Endodermal cell (in vitro differentiated cells): ENCODE data around the gene TRIM33. TPM values are rescaled to one million over a fixed set of nuclear protein-coding genes. Genes with fewer than 3 reads are reported as not detected.
A peak's percentile ranks its signal among the peaks of the same experiment; 100 is the strongest.

Experiments used
- DNase-seq: peaks from one replicate; pipeline ENCODE4 v3.0.0-alpha.2; 2017
- H3K27ac ChIP-seq: 2 replicates; pipeline ENCODE4 v1.5.1; 2013; ENCODE audit warnings: mild to moderate bottlenecking, low read depth, low read length, moderate library complexity
- H3K27me3 ChIP-seq: 2 replicates; pipeline ENCODE4 v1.6.1; 2013; ENCODE audit warnings: mild to moderate bottlenecking, low read length, moderate library complexity; ENCODE audit not compliant: insufficient read depth, control insufficient read depth, poor library complexity, severe bottlenecking
- H3K36me3 ChIP-seq: 2 replicates; pipeline ENCODE4 v1.7.0; 2013; ENCODE audit warnings: mild to moderate bottlenecking, low read length, moderate library complexity; ENCODE audit not compliant: control insufficient read depth, insufficient read depth
- H3K4me1 ChIP-seq: one replicate; pipeline ENCODE4 v1.7.0; 2013; ENCODE audit warnings: low read length; ENCODE audit not compliant: control insufficient read depth, insufficient read depth
- H3K4me3 ChIP-seq: 2 replicates; pipeline ENCODE4 v1.5.1; 2013; ENCODE audit warnings: mild to moderate bottlenecking, low read length, moderate library complexity
- H3K9ac ChIP-seq: 2 replicates; pipeline ENCODE4 v1.6.1; 2013; ENCODE audit warnings: mild to moderate bottlenecking, low read length, moderate library complexity; ENCODE audit not compliant: poor library complexity, severe bottlenecking; ENCODE audit errors: extremely low read depth
- H3K9me3 ChIP-seq: 2 replicates; pipeline ENCODE4 v1.6.1; 2013; ENCODE audit warnings: mild to moderate bottlenecking, low read length, moderate library complexity; ENCODE audit not compliant: control insufficient read depth
- H3K27ac Mint-ChIP-seq: 2 replicates; pipeline ENCODE4 v1.8.0; 2020; ENCODE audit warnings: mixed read lengths
- H3K27me3 Mint-ChIP-seq: 2 replicates; pipeline ENCODE4 v1.8.0; 2021; ENCODE audit warnings: mild to moderate bottlenecking, mixed read lengths; ENCODE audit not compliant: insufficient read depth
- H3K36me3 Mint-ChIP-seq: 2 replicates; pipeline ENCODE4 v1.8.0; 2020; ENCODE audit warnings: low read depth, mixed read lengths
- H3K4me1 Mint-ChIP-seq: 2 replicates; pipeline ENCODE4 v1.8.0; 2020; ENCODE audit warnings: mixed read lengths
- H3K4me3 Mint-ChIP-seq: 2 replicates; pipeline ENCODE4 v1.8.0; 2020; ENCODE audit warnings: mild to moderate bottlenecking, moderate library complexity, mixed read lengths
- H3K9me3 Mint-ChIP-seq: 2 replicates; pipeline ENCODE4 v1.8.0; 2020; ENCODE audit warnings: mild to moderate bottlenecking, mixed read lengths
- WGBS, 2 experiments: methylation state at CpG; one replicate each; pipeline versions ENCODE4 v1.1.5 to v1.1.7; 2013; ENCODE audit warnings: missing lambda C conversion rate in 2 of 2, mixed read lengths in 1 of 2; ENCODE audit not compliant: insufficient coverage in 1 of 2, insufficient read length in 1 of 2; 5-methylcytosine and 5-hydroxymethylcytosine counted together
- total RNA-seq, 2 donors: library from RNA; stranded (reverse); fragmentation: NEBNext Ultra II Directional in 1 of 2; extraction: Animal tissue kit (Norgen Biotek cat#: 25700) in 1 of 2; gene quantifications; 2 replicates in 1 of 2; 3 replicates in 1 of 2; pipeline ENCODE4 v1.2.1, GENCODE V29; 2021
- TF ChIP-seq, protein P1 (sequence below): fragments of 200-600 bp; sonication (generic); conservative IDR thresholded peaks from 2 replicates; pipeline ENCODE4 v1.5.0; 2021; ENCODE audit warnings: antibody characterized with exemption, mild to moderate bottlenecking

TRIM33 gene
- total RNA-seq, 2 donors from 2014 or later: 47.2 to 50.6 TPM

DNA sequence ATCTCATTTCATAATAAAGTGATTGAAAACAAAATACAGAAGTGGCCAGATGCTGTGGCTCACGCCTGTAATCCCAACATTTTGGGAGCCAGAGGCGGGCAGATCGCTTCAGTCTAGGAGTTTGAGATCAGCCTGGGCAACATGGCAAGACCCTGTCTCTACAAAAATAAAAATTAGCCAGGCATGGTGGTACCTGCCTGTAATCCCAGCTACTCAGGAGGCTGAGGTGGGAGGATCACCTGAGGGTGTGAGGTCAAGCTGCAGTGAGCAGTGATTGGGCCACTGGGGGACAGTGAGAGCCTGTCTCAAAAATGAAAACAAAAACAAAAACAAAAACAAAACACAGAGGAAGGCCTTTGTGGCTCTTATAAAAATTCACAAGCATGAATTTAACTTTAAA lies 38.6 kb downstream of the TRIM33 start:
- no peak overlapping the region for H3K4me3 Mint-ChIP-seq
- Histone ChIP-seq H3K27ac (no peak overlapping the region), H3K4me3 (no peak overlapping the region), H3K36me3 (peaks cover 6% of the 10 kb centered on the region), H3K27me3 (no peaks in the 10 kb centered on the region), H3K4me1 (no peaks in the 10 kb centered on the region), H3K9me3 (no peaks in the 10 kb centered on the region), H3K9ac (no peak overlapping the region)
- H3K4me1 Mint-ChIP-seq: peaks cover 11% of the 10 kb centered on the region
- no peak for DNase-seq
- peaks cover 19% of the 10 kb centered on the region for H3K36me3 Mint-ChIP-seq
- peaks cover 4% of the 10 kb centered on the region for H3K9me3 Mint-ChIP-seq
- H3K27me3 Mint-ChIP-seq: no peaks in the 10 kb centered on the region
- TF ChIP-seq, protein P1, sequence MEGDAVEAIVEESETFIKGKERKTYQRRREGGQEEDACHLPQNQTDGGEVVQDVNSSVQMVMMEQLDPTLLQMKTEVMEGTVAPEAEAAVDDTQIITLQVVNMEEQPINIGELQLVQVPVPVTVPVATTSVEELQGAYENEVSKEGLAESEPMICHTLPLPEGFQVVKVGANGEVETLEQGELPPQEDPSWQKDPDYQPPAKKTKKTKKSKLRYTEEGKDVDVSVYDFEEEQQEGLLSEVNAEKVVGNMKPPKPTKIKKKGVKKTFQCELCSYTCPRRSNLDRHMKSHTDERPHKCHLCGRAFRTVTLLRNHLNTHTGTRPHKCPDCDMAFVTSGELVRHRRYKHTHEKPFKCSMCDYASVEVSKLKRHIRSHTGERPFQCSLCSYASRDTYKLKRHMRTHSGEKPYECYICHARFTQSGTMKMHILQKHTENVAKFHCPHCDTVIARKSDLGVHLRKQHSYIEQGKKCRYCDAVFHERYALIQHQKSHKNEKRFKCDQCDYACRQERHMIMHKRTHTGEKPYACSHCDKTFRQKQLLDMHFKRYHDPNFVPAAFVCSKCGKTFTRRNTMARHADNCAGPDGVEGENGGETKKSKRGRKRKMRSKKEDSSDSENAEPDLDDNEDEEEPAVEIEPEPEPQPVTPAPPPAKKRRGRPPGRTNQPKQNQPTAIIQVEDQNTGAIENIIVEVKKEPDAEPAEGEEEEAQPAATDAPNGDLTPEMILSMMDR: no peak
- WGBS, 2 experiments: 83 to 94% methylated on average over 2 to 3 of the region's 3 CpGs
- no peak overlapping the region for H3K27ac Mint-ChIP-seq

DNA sequence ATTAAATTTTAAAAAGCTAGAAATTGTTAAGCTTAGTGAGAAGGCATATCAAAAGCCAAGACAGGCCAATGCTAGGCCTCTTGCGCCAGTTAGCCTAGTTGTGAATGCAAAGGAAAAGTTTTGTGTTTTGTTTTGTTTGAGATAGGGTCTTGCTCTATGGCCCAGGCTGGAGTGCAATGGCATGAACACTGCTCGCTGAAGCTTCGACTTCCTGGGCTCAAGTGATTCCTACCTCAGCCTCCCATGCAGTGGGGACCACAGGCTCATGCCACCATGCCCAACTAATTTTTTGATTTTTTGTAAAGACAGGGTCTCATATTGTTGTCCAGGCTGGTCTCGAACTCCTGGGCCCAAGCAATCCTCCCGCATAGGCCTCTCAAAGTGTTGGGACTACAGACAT lies 40.3 kb downstream of the TRIM33 start:
- peaks cover 33% of the 10 kb centered on the region for H3K36me3 Mint-ChIP-seq
- no peaks in the 10 kb centered on the region for H3K9me3 ChIP-seq
- DNase-seq: no peak
- H3K4me3 ChIP-seq: no peak overlapping the region
- WGBS, 2 experiments: 71 to 77% methylated on average over 4 to 5 of the region's 5 CpGs
- H3K27me3 ChIP-seq: no peaks in the 10 kb centered on the region
- H3K9ac ChIP-seq: no peak overlapping the region
- TF ChIP-seq, protein P1: no peak
- H3K4me1 Mint-ChIP-seq: peaks cover 18% of the 10 kb centered on the region
- H3K4me3 Mint-ChIP-seq: no peak overlapping the region
- peaks cover 10% of the 10 kb centered on the region for H3K36me3 ChIP-seq
- H3K9me3 Mint-ChIP-seq: peaks cover 4% of the 10 kb centered on the region
- no peaks in the 10 kb centered on the region for H3K27me3 Mint-ChIP-seq
- H3K27ac ChIP-seq: no peak overlapping the region
- peak overlapping the region; percentile 37 for H3K27ac Mint-ChIP-seq
- no peaks in the 10 kb centered on the region for H3K4me1 ChIP-seq

DNA sequence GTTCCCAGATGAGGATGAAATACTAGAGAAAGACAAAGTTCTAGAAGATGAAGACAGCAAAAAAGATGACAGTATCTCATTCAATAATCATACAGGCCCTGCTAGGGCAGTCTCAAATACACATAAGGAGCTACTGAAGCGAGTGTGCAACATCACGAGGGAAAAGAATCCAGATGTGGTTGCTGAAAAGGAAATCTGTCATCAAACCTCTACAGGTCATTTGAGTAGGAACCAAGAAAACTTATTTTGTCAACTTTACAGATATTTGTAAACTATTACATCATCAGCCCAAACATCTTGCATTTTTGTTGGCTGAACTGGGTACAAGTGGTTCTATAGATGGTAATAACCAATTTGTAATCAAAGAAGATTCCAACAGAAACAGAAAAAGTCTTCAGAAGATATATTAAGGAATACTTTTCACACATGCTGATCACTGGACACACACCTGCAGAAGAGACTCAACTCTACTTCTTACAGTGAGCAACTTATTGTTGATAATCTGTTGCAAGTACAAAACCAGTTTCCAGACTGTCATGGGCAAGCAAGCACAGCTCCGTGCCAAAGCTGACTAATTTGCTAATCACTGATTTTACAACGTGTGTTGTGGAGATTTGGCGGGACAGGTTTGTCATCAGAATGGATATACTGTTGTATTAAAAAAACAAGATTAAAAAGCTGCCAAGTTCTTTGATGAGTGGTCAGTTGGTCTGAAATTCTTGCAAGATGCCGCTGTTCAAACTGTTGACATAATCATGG lies 42.1 kb downstream of the TRIM33 start:
- peaks cover 18% of the 10 kb centered on the region for H3K4me1 Mint-ChIP-seq
- Histone ChIP-seq H3K9ac (no peak overlapping the region), H3K27ac (no peak overlapping the region), H3K4me1 (no peaks in the 10 kb centered on the region), H3K36me3 (peaks cover 10% of the 10 kb centered on the region), H3K4me3 (no peak overlapping the region), H3K9me3 (no peaks in the 10 kb centered on the region), H3K27me3 (no peaks in the 10 kb centered on the region)
- WGBS, 2 experiments: 87 to 100% methylated on average over 2 to 6 of the region's 6 CpGs
- peaks cover 29% of the 10 kb centered on the region for H3K36me3 Mint-ChIP-seq
- H3K27me3 Mint-ChIP-seq: no peaks in the 10 kb centered on the region
- DNase-seq: no peak
- no peak overlapping the region for H3K4me3 Mint-ChIP-seq
- TF ChIP-seq, protein P1: no peak
- H3K9me3 Mint-ChIP-seq: peaks cover 4% of the 10 kb centered on the region
- H3K27ac Mint-ChIP-seq: no peak overlapping the region
